Measurements from ENCODE around the gene GRID1. TPM values are rescaled to one million over a fixed set of nuclear protein-coding genes. Genes with fewer than 3 reads are reported as not detected.

GRID1 gene
- total RNA-seq, 1 experiment from 2014 or later, result 0.37 TPM

GRCh38 chr10:86227501-86228258 is 138.9 kb downstream of the GRID1 start (continued):
- TF ChIP-seq ERG (CRISPR knock-in tag; IDR thresholded peaks at IDR 0.05), result no peak

- no peak overlapping the region for H3K4me3 Mint-ChIP-seq
- H3K36me3 Mint-ChIP-seq, result no peaks in the 10 kb centered on the region
- H3K27me3 Mint-ChIP-seq (ENCODE audit: low read depth), result no peaks in the 10 kb centered on the region; the same call in 1 of the 2 replicates
- no peak for TF ChIP-seq E2F4 (CRISPR knock-in tag; IDR thresholded peaks at IDR 0.05; ENCODE audit: borderline replicate concordance, low read depth)
- no peak for TF ChIP-seq ARID4B (CRISPR knock-in tag; IDR thresholded peaks at IDR 0.05; ENCODE audit: borderline replicate concordance)
- TF ChIP-seq ZNF281 (CRISPR knock-in tag; IDR thresholded peaks at IDR 0.05), result no peak
- TF ChIP-seq ELF4 (CRISPR knock-in tag; IDR thresholded peaks at IDR 0.05; ENCODE audit: low read depth), result no peak
- TF ChIP-seq CDX4 (CRISPR knock-in tag; IDR thresholded peaks at IDR 0.05; ENCODE audit: borderline replicate concordance), result no peak
- no peak for TF ChIP-seq GTF2I (CRISPR knock-in tag; conservative IDR thresholded peaks at IDR 0.05)
- H3K27ac Mint-ChIP-seq, result no peak overlapping the region
- DNase-seq (ENCODE audit: low spot score), result no peak
- ChIA-PET CTCF (interaction anchor here (0.6 to 1.1 kb wide), 4 partner anchors 36 to 122 kb away, joined by 3 to 4 read pairs (median 3); no protein-coding TSS in a partner anchor), POLR2A (no interaction called here)
- H3K9me3 Mint-ChIP-seq, result no peaks in the 10 kb centered on the region
- no peak for ATAC-seq
- H3K4me1 Mint-ChIP-seq, result peaks cover 10% of the 10 kb centered on the region
Observed at GRCh38 chr10:86226781-86227201, 139.8 kb downstream of the GRID1 start.

GRCh38 chr10:86226016-86226415 is 140.6 kb downstream of the GRID1 start:
- Mint-ChIP-seq H3K27me3 (ENCODE audit: low read depth) (no peaks in the 10 kb centered on the region; the same call in 1 of the 2 replicates), H3K4me1 (peaks cover 15% of the 10 kb centered on the region), H3K36me3 (no peaks in the 10 kb centered on the region), H3K27ac (no peak overlapping the region), H3K9me3 (no peaks in the 10 kb centered on the region), H3K4me3 (no peak overlapping the region)
- DNase-seq (ENCODE audit: low spot score) (no peak), ATAC-seq (no peak)
- POLR2A ChIA-PET, result no interaction called here
- CTCF ChIA-PET, result no interaction called here
- TF ChIP-seq E2F4 (CRISPR knock-in tag; IDR thresholded peaks at IDR 0.05; ENCODE audit: borderline replicate concordance, low read depth) (no peak), PRDM15 (CRISPR knock-in tag; IDR thresholded peaks at IDR 0.05) (no peak), TCF7 (CRISPR knock-in tag; IDR thresholded peaks at IDR 0.05; ENCODE audit: low read depth) (no peak), CTCF (IDR thresholded peaks at IDR 0.05) (no peak)

Measured in WTC11 (cell line).